HepG2 (cell line): ENCODE measurements around the gene CSF3R. TPM values are rescaled to one million over a fixed set of nuclear protein-coding genes. Genes with fewer than 3 reads are reported as not detected.

Experiments used
- ATAC-seq: fragments of 200-7000 bp; cut with Tn5 transposase; 3 replicates; pipeline ENCODE4 v1.9.1; 2020; ENCODE audit warnings: mild to moderate bottlenecking, moderate library complexity
- BruUV-seq: library from RNA; stranded (reverse); fragments of 400-500 nt; replicated peaks from 2 replicates; lab custom pipeline; 2021; lab: Mats Ljungman, UMichigan
- CTCF ChIA-PET: fragments of 300-600 bp; formaldehyde crosslinking; extraction: SDS; loops from one replicate; lab custom pipeline; 2021; ENCODE audit warnings: low total read pairs, inconsistent platforms, low intra/inter-chr PET ratio; lab: Yijun Ruan, JAX
- POLR2A ChIA-PET: fragments of 350-600 bp; sonication (Branson Sonifier 250); formaldehyde crosslinking; loops from one replicate; lab custom pipeline; 2020; ENCODE audit warnings: antibody characterized with exemption, inconsistent platforms; lab: Yijun Ruan, JAX
- DNase-seq: peaks from one replicate; pipeline ENCODE4 v3.0.0-alpha.2; 2015; ENCODE audit warnings: low spot score
- FAIRE-seq: peaks from 3 replicates; lab custom pipeline; 2011; peaks lifted over from hg19 to GRCh38; lab: Jason Lieb, UNC
- H2AFZ ChIP-seq: one replicate; pipeline ENCODE4 v1.6.1; 2011; ENCODE audit warnings: low read length, inconsistent platforms
- H3K27ac ChIP-seq: fragments of 300-600 bp; 3 replicates; pipeline ENCODE4 v1.8.0; 2011; ENCODE audit warnings: mixed run types, mild to moderate bottlenecking, mixed read lengths, low read length, inconsistent platforms; ENCODE audit not compliant: insufficient read depth; ENCODE audit errors: extremely low read length
- H3K27me3 ChIP-seq, 2 experiments: fragments of 200-600 bp in 1 of 2; 2 replicates in 1 of 2; 3 replicates in 1 of 2; pipeline versions ENCODE4 v1.6.0 to v1.8.0; 2011; ENCODE audit warnings: low read length in 2 of 2, mild to moderate bottlenecking in 2 of 2, moderate library complexity in 2 of 2, inconsistent platforms in 1 of 2; ENCODE audit not compliant: insufficient read depth in 2 of 2, control insufficient read depth in 1 of 2
- H3K36me3 ChIP-seq, 2 experiments: fragments of 200-600 bp in 1 of 2; replicated peaks in 1 of 2; 2 replicates in 1 of 2; 3 replicates in 1 of 2; pipeline versions ENCODE4 v1.5.1 to v1.8.0; 2011; ENCODE audit warnings: low read length in 2 of 2, inconsistent platforms in 1 of 2; ENCODE audit not compliant: insufficient read depth in 2 of 2, control insufficient read depth in 1 of 2
- H3K4me1 ChIP-seq: 2 replicates; pipeline ENCODE4 v1.5.1; 2012; ENCODE audit warnings: low read length, inconsistent platforms; ENCODE audit not compliant: insufficient read depth
- H3K4me2 ChIP-seq: 2 replicates; pipeline ENCODE4 v1.6.0; 2011; ENCODE audit warnings: low read depth, low read length, inconsistent platforms
- H3K4me3 ChIP-seq, 3 experiments: fragments of 200-600 bp in 1 of 3; sonication (generic), shearing (Covaris generic) in 1 of 3; replicated peaks in 1 of 3; 2 replicates each; pipeline ENCODE4 v1.5.1; 2011 to 2016; ENCODE audit warnings: low read length in 3 of 3, inconsistent platforms in 2 of 3, low read depth in 2 of 3, mild to moderate bottlenecking in 2 of 3, control low read depth in 1 of 3, mixed read lengths in 1 of 3; ENCODE audit not compliant: insufficient read depth in 1 of 3
- H3K79me2 ChIP-seq: one replicate; pipeline ENCODE4 v1.6.1; 2011; ENCODE audit warnings: low read length, inconsistent platforms; ENCODE audit not compliant: insufficient read depth
- H3K9ac ChIP-seq: 2 replicates; pipeline ENCODE4 v1.6.0; 2011; ENCODE audit warnings: mild to moderate bottlenecking, low read depth, low read length, inconsistent platforms; ENCODE audit not compliant: insufficient read depth
- H3K9me3 ChIP-seq: 2 replicates; pipeline ENCODE4 v1.5.1; 2012; ENCODE audit warnings: mild to moderate bottlenecking, low read length
- H4K20me1 ChIP-seq: 2 replicates; pipeline ENCODE4 v1.6.0; 2011; ENCODE audit warnings: inconsistent platforms, mild to moderate bottlenecking, low read length, moderate library complexity; ENCODE audit not compliant: insufficient read depth
- ELF3 ChIP-seq: IDR thresholded peaks from 2 replicates; pipeline ENCODE4 v1.6.1; 2016; ENCODE audit warnings: missing genetic modification reagents, missing compliant biosample characterization
- HMGA1 ChIP-seq: sonication (generic); formaldehyde crosslinking; conservative IDR thresholded peaks from 2 replicates; pipeline ENCODE4 v1.4.0; 2020; ENCODE audit warnings: missing genetic modification reagents
- HNRNPK ChIP-seq: fragments of 200-400 bp; formaldehyde crosslinking; IDR thresholded peaks from 2 replicates; pipeline ENCODE4 v1.6.1; 2018; ENCODE audit warnings: low read length, low read depth, moderate library complexity, mild to moderate bottlenecking; ENCODE audit not compliant: poor library complexity, severe bottlenecking
- ISX ChIP-seq: sonication (generic); formaldehyde crosslinking; conservative IDR thresholded peaks from 2 replicates; pipeline ENCODE4 v1.5.0; 2020; ENCODE audit warnings: missing genetic modification reagents
- KMT2A ChIP-seq: sonication (generic); formaldehyde crosslinking; IDR thresholded peaks from 2 replicates; pipeline ENCODE4 v1.4.0; 2020; ENCODE audit warnings: missing genetic modification reagents
- NFIB ChIP-seq: sonication (generic); formaldehyde crosslinking; IDR thresholded peaks from 2 replicates; pipeline ENCODE4 v1.9.0; 2021; ENCODE audit warnings: missing genetic modification reagents, mild to moderate bottlenecking, borderline replicate concordance
- POLR2A ChIP-seq, 2 experiments: IDR thresholded peaks; 2 replicates each; pipeline ENCODE4 v1.6.1; 2011; ENCODE audit warnings: low read depth in 2 of 2, low read length in 2 of 2, mild to moderate bottlenecking in 1 of 2, moderate library complexity in 1 of 2; ENCODE audit not compliant: insufficient read depth in 1 of 2
- RNF2 ChIP-seq: fragments of 450-650 bp; conservative IDR thresholded peaks from 2 replicates; pipeline ENCODE4 v1.6.1; 2016; ENCODE audit warnings: low read depth
- SP4 ChIP-seq: sonication (generic); formaldehyde crosslinking; IDR thresholded peaks from 2 replicates; pipeline ENCODE4 v1.8.1; 2023; ENCODE audit warnings: mild to moderate bottlenecking, missing genetic modification reagents
- TBP ChIP-seq: sonication (generic); formaldehyde crosslinking; IDR thresholded peaks from 2 replicates; pipeline ENCODE4 v1.5.0; 2020; ENCODE audit warnings: missing genetic modification reagents
- ZNF335 ChIP-seq: sonication (generic); formaldehyde crosslinking; IDR thresholded peaks from 2 replicates; pipeline ENCODE4 v1.4.0; 2020; ENCODE audit warnings: missing genetic modification reagents
- ZNF431 ChIP-seq: sonication (generic); formaldehyde crosslinking; IDR thresholded peaks from 2 replicates; pipeline ENCODE4 v1.9.0; 2022; ENCODE audit warnings: missing genetic modification reagents, low read depth, mild to moderate bottlenecking, borderline replicate concordance
- ZNF510 ChIP-seq: sonication (generic); formaldehyde crosslinking; IDR thresholded peaks from 2 replicates; pipeline ENCODE4 v1.4.0; 2020; ENCODE audit warnings: low read depth, mild to moderate bottlenecking, missing genetic modification reagents
- WGBS: methylation state at CpG from one replicate; pipeline ENCODE4 v1.1.6; 2017; ENCODE audit warnings: low lambda C conversion rate; 5-methylcytosine and 5-hydroxymethylcytosine counted together
- in situ Hi-C: cut with HindIII; loops from 2 replicates; pipeline ENCODE4 v1.10.0; 2017; ENCODE audit warnings: low pct_unique_long_range_greater_than_20kb; ENCODE audit not compliant: extremely low pct_ligation_motif_present
- intact Hi-C: fragments of 100-400 bp; cut with micrococcal nuclease; formaldehyde crosslinking; loops from one replicate; pipeline ENCODE4 v1.10.0; 2022; ENCODE audit not compliant: unreplicated experiment
- polyA plus RNA-seq, 8 experiments: library from polyadenylated mRNA; depleted of rRNA in 3 of 8; stranded (reverse) in 7 of 8; unstranded in 1 of 8; fragments of >200 nt; fragmentation: Illumina TruSeq in 4 of 8; extraction: Trizol in 4 of 8; gene quantifications; 2 replicates each; pipeline versions ENCODE4 v1.2.1 to v1.2.3, GENCODE V29; 2011 to 2016; ENCODE audit warnings: low read depth in 4 of 8, missing spikeins in 1 of 8, mixed read lengths in 1 of 8; ENCODE audit not compliant: insufficient read depth in 1 of 8
- total RNA-seq, 5 experiments: library from RNA; depleted of rRNA; stranded (reverse); fragments of >200 nt; fragmentation: Illumina TruSeq; extraction: Trizol; gene quantifications; 2 replicates each; pipeline ENCODE4 v1.2.3, GENCODE V29; 2016; ENCODE audit warnings: low read depth in 1 of 5

The CSF3R gene
- total and polyA plus RNA-seq, 2 of the 13 experiments (the other 11 are each of a cell fraction or from before 2014, with no cell fraction given), result 11.9 to 28.8 TPM

GRCh38 chr1:36476945-36477344 is 5.8 kb downstream of the CSF3R start:
- no peaks in the 10 kb centered on the region for H3K79me2 ChIP-seq
- H3K9ac ChIP-seq, result no peak overlapping the region
- no peak overlapping the region for H3K4me2 ChIP-seq
- H3K27ac ChIP-seq, result no peak overlapping the region
- in situ Hi-C loops (no loop called here), intact Hi-C loops (no loop called here)
- WGBS, result 96% methylated on average over 5 of the region's 5 CpGs
- no peak for FAIRE-seq
- no peak overlapping the region for H3K4me3 ChIP-seq
- no peaks in the 10 kb centered on the region for H3K9me3 ChIP-seq
- TF ChIP-seq KMT2A (CRISPR knock-in tag), result no peak
- TF ChIP-seq NFIB (CRISPR knock-in tag), result no peak
- no peak for TF ChIP-seq TBP (CRISPR knock-in tag)
- TF ChIP-seq RNF2, result no peak
- TF ChIP-seq HNRNPK, result no peak
- TF ChIP-seq ZNF431 (CRISPR knock-in tag), result no peak
- no peak for TF ChIP-seq POLR2A (IDR thresholded peaks at IDR 0.05; ENCODE audit: insufficient read depth in 1 of 2, low read depth in 2 of 2, low read length in 2 of 2)
- TF ChIP-seq SP4 (CRISPR knock-in tag), result no peak
- TF ChIP-seq HMGA1 (CRISPR knock-in tag), result no peak
- TF ChIP-seq ISX (CRISPR knock-in tag), result no peak
- no peak for TF ChIP-seq ZNF510
- TF ChIP-seq ZNF335 (CRISPR knock-in tag), result no peak
- TF ChIP-seq ELF3 (CRISPR knock-in tag), result no peak
- H4K20me1 ChIP-seq, result no peaks in the 10 kb centered on the region
- peaks cover 20% of the 10 kb centered on the region for H3K4me1 ChIP-seq
- BruUV-seq, result no TSS peak
- no peak overlapping the region for H2AFZ ChIP-seq
- no peak for ATAC-seq
- no peaks in the 10 kb centered on the region for H3K27me3 ChIP-seq
- ChIA-PET POLR2A (interaction anchor here (0.8 kb wide), 1 partner anchor 13 kb away, joined by 4 read pairs; the partner anchor contains the start of gene MRPS15), CTCF (no interaction called here)
- peaks cover 0 to 3% of the 10 kb centered on the region in 2 experiments; a peak in 1 of 5 replicates for H3K36me3 ChIP-seq
- DNase-seq, result no peak
